H1 (cell line): Measurements from ENCODE around the gene CEP97. TPM values are rescaled to one million over a fixed set of nuclear protein-coding genes. Genes with fewer than 3 reads are reported as not detected.

Experiments used
- CTCF ChIA-PET: fragments of 300-600 bp; sonication (Branson Sonifier 250); formaldehyde crosslinking; loops from one replicate; lab custom pipeline; 2021; ENCODE audit not compliant: partially characterized antibody; lab: Charles Lee
- POLR2A ChIA-PET: fragments of 300-600 bp; sonication (Branson Sonifier 250); formaldehyde crosslinking; loops from one replicate; lab custom pipeline; 2021; ENCODE audit warnings: inconsistent platforms; ENCODE audit not compliant: partially characterized antibody; lab: Charles Lee
- DNase-seq, 2 experiments: peaks; one replicate each; pipeline versions ENCODE4 v3.0.0 to v3.0.0-alpha.2; 2010 to 2022; ENCODE audit warnings: low spot score in 2 of 2, low read depth in 1 of 2, mixed read lengths in 1 of 2
- FAIRE-seq: peaks from 2 replicates; lab custom pipeline; 2011; peaks lifted over from hg19 to GRCh38; lab: Jason Lieb, UNC
- H2AFZ ChIP-seq: 2 replicates; pipeline ENCODE4 v1.8.1; 2012; ENCODE audit warnings: low read length, inconsistent platforms
- H2AK5ac ChIP-seq: 2 replicates; pipeline ENCODE4 v1.6.1; 2013; ENCODE audit warnings: low read depth, low read length
- H2BK120ac ChIP-seq: replicated peaks from 2 replicates; pipeline ENCODE3; 2013; ENCODE audit warnings: low read depth, low read length, inconsistent platforms
- H2BK12ac ChIP-seq: 2 replicates; pipeline ENCODE4 v1.6.1; 2013; ENCODE audit warnings: low read depth, low read length
- H2BK15ac ChIP-seq: 2 replicates; pipeline ENCODE4 v1.6.1; 2013; ENCODE audit warnings: low read length
- H2BK20ac ChIP-seq: 2 replicates; pipeline ENCODE4 v1.6.1; 2013; ENCODE audit warnings: low read length
- H2BK5ac ChIP-seq: 2 replicates; pipeline ENCODE4 v1.6.1; 2013; ENCODE audit warnings: low read depth, low read length
- H3K14ac ChIP-seq: 2 replicates; pipeline ENCODE4 v1.6.1; 2013; ENCODE audit warnings: inconsistent platforms; ENCODE audit not compliant: insufficient read length
- H3K18ac ChIP-seq: 2 replicates; pipeline ENCODE4 v1.6.1; 2013; ENCODE audit warnings: low read length; ENCODE audit errors: extremely low read depth
- H3K23ac ChIP-seq: 2 replicates; pipeline ENCODE4 v1.6.1; 2013; ENCODE audit warnings: inconsistent platforms; ENCODE audit not compliant: insufficient read length
- H3K23me2 ChIP-seq: 2 replicates; pipeline ENCODE4 v1.6.1; 2013; ENCODE audit warnings: low read depth, low read length
- H3K27ac ChIP-seq: 2 replicates; pipeline ENCODE4 v1.6.1; 2011; ENCODE audit warnings: low read depth, low read length, inconsistent platforms
- H3K27me3 ChIP-seq, 4 experiments: replicated peaks in 1 of 4; 1 replicate in 1 of 4; 2 replicates in 3 of 4; pipeline versions ENCODE4 v1.6.1 to v1.8.1; 2011 to 2013; ENCODE audit warnings: low read length in 3 of 4, mild to moderate bottlenecking in 3 of 4, inconsistent platforms in 2 of 4, mixed read lengths in 2 of 4, moderate library complexity in 1 of 4; ENCODE audit not compliant: control insufficient read depth in 3 of 4, insufficient read depth in 3 of 4; ENCODE audit errors: extremely low read depth in 1 of 4
- H3K36me3 ChIP-seq, 4 experiments: 2 replicates each; pipeline versions ENCODE4 v1.6.1 to v1.8.1; 2011 to 2013; ENCODE audit warnings: mild to moderate bottlenecking in 4 of 4, low read length in 3 of 4, moderate library complexity in 2 of 4, control low read depth in 1 of 4, inconsistent platforms in 1 of 4; ENCODE audit not compliant: insufficient read depth in 4 of 4, control insufficient read depth in 2 of 4
- H3K4ac ChIP-seq: replicated peaks from 2 replicates; pipeline ENCODE3; 2013; ENCODE audit warnings: low read length, low read depth, mixed read lengths, inconsistent platforms; ENCODE audit not compliant: insufficient read length
- H3K4me1 ChIP-seq, 4 experiments: replicated peaks in 1 of 4; 1 replicate in 1 of 4; 2 replicates in 3 of 4; pipeline versions ENCODE4 v1.6.1 to v1.8.1; 2011 to 2013; ENCODE audit warnings: low read length in 3 of 4, inconsistent platforms in 2 of 4, mixed read lengths in 1 of 4; ENCODE audit not compliant: insufficient read depth in 4 of 4, control insufficient read depth in 3 of 4
- H3K4me2 ChIP-seq, 2 experiments: 2 replicates each; pipeline versions ENCODE4 v1.6.1 to v1.8.1; 2011 to 2013; ENCODE audit warnings: low read depth in 2 of 2, low read length in 2 of 2, control low read depth in 1 of 2, inconsistent platforms in 1 of 2, mild to moderate bottlenecking in 1 of 2; ENCODE audit not compliant: insufficient read depth in 1 of 2
- H3K4me3 ChIP-seq, 4 experiments: fragments of 200-600, 300-600 bp in 1 of 4; sonication (generic), shearing (Covaris generic), sonication (Bioruptor Twin) in 1 of 4; 2 replicates each; pipeline versions ENCODE4 v1.5.1 to v1.8.1; 2011 to 2016; ENCODE audit warnings: low read length in 4 of 4, low read depth in 3 of 4, control low read depth in 2 of 4, inconsistent platforms in 2 of 4, mild to moderate bottlenecking in 2 of 4, mixed read lengths in 1 of 4, moderate library complexity in 1 of 4; ENCODE audit not compliant: insufficient read depth in 2 of 4; ENCODE audit errors: extremely low read depth in 1 of 4
- H3K56ac ChIP-seq: replicated peaks from 2 replicates; pipeline ENCODE3; 2013; ENCODE audit warnings: low read depth, mild to moderate bottlenecking, mixed read lengths, low read length, inconsistent platforms; ENCODE audit not compliant: insufficient read length
- H3K79me1 ChIP-seq: 2 replicates; pipeline ENCODE4 v1.6.1; 2013; ENCODE audit warnings: low read depth, low read length, control low read depth
- H3K79me2 ChIP-seq, 2 experiments: 2 replicates each; pipeline versions ENCODE4 v1.6.1 to v1.8.1; 2012 to 2013; ENCODE audit warnings: low read length in 2 of 2, mild to moderate bottlenecking in 2 of 2, inconsistent platforms in 1 of 2; ENCODE audit not compliant: insufficient read depth in 2 of 2, control insufficient read depth in 1 of 2
- H3K9ac ChIP-seq, 4 experiments: replicated peaks in 1 of 4; 1 replicate in 1 of 4; 2 replicates in 3 of 4; pipeline versions ENCODE4 v1.6.1 to v1.8.1; 2011 to 2013; ENCODE audit warnings: low read depth in 3 of 4, low read length in 3 of 4, control low read depth in 2 of 4, mild to moderate bottlenecking in 2 of 4, moderate library complexity in 2 of 4, inconsistent platforms in 1 of 4; ENCODE audit errors: extremely low read depth in 1 of 4
- H3K9me3 ChIP-seq, 2 experiments: 2 replicates each; pipeline versions ENCODE4 v1.6.1 to v1.8.1; 2012 to 2013; ENCODE audit warnings: mild to moderate bottlenecking in 2 of 2, moderate library complexity in 2 of 2, control low read depth in 1 of 2, inconsistent platforms in 1 of 2, low read depth in 1 of 2, low read length in 1 of 2, mixed read lengths in 1 of 2; ENCODE audit not compliant: insufficient read depth in 2 of 2
- H4K20me1 ChIP-seq, 2 experiments: replicated peaks in 1 of 2; 2 replicates each; pipeline versions ENCODE3 to v1.8.1; 2011 to 2013; ENCODE audit warnings: inconsistent platforms in 2 of 2, low read length in 2 of 2, mild to moderate bottlenecking in 1 of 2; ENCODE audit not compliant: insufficient read depth in 2 of 2, control insufficient read depth in 1 of 2
- H4K5ac ChIP-seq: 2 replicates; pipeline ENCODE4 v1.6.1; 2013; ENCODE audit warnings: low read length, low read depth, mixed read lengths, inconsistent platforms; ENCODE audit not compliant: insufficient read length
- H4K8ac ChIP-seq: 2 replicates; pipeline ENCODE4 v1.8.0; 2013; ENCODE audit warnings: mild to moderate bottlenecking, moderate library complexity, low read length, inconsistent platforms; ENCODE audit not compliant: insufficient read depth; ENCODE audit errors: extremely low read depth
- H4K91ac ChIP-seq: replicated peaks from 2 replicates; pipeline ENCODE3; 2013; ENCODE audit warnings: low read length, mixed read lengths, inconsistent platforms; ENCODE audit not compliant: insufficient read length
- BCL11A ChIP-seq, 2 experiments: IDR thresholded peaks; one replicate each; pipeline ENCODE4 v1.6.1; 2011; ENCODE audit warnings: low read depth in 2 of 2, low read length in 2 of 2, mild to moderate bottlenecking in 2 of 2
- CEBPB ChIP-seq: IDR thresholded peaks from 2 replicates; pipeline ENCODE4 v1.6.1; 2012; ENCODE audit warnings: low read depth, low read length
- PHF8 ChIP-seq: fragments of 200-600 bp; sonication (generic); conservative IDR thresholded peaks from 2 replicates; pipeline ENCODE4 v1.7.1; 2012; ENCODE audit warnings: low read depth, mild to moderate bottlenecking, inconsistent platforms, low read length, moderate library complexity
- POU5F1 ChIP-seq: IDR thresholded peaks from 2 replicates; pipeline ENCODE4 v1.6.1; 2011; ENCODE audit warnings: low read depth, mild to moderate bottlenecking, low read length, moderate library complexity
- RXRA ChIP-seq: IDR thresholded peaks from 2 replicates; pipeline ENCODE4 v1.6.1; 2011; ENCODE audit warnings: low read depth, mild to moderate bottlenecking, low read length, moderate library complexity; ENCODE audit not compliant: insufficient read depth
- SAP30 ChIP-seq: fragments of 300-600 bp; sonication (generic); IDR thresholded peaks from 2 replicates; pipeline ENCODE4 v1.7.1; 2012; ENCODE audit warnings: low read length, moderate library complexity, mild to moderate bottlenecking, inconsistent platforms; ENCODE audit not compliant: insufficient read depth, insufficient replicate concordance
- WGBS, 2 experiments: shearing (Covaris generic) in 1 of 2; methylation state at CpG; one replicate each; pipeline versions ENCODE4 v1.1.6 to v1.1.7; 2013 to 2015; ENCODE audit warnings: low lambda C conversion rate in 2 of 2, mixed read lengths in 2 of 2, inconsistent platforms in 1 of 2, low coverage in 1 of 2, missing lambda C conversion rate in 1 of 2; ENCODE audit not compliant: insufficient replicate concordance in 2 of 2, insufficient coverage in 1 of 2, insufficient read length in 1 of 2; ENCODE audit errors: extremely low coverage in 1 of 2, missing lambda C conversion rate in 1 of 2; 5-methylcytosine and 5-hydroxymethylcytosine counted together
- polyA plus RNA-seq, 7 experiments: library from polyadenylated mRNA; depleted of rRNA in 3 of 7; stranded (reverse) in 5 of 7; unstranded in 2 of 7; fragments of >200 nt in 5 of 7; fragments of 200-250 nt in 2 of 7; gene quantifications; 1 replicate in 5 of 7; 2 replicates in 1 of 7; 4 replicates in 1 of 7; pipeline versions ENCODE4 v1.2.1 to v1.2.3, GENCODE V29; 2011 to 2013; ENCODE audit warnings: missing spikeins in 2 of 7, mixed read lengths in 2 of 7
- total RNA-seq: library from RNA; stranded (reverse); fragmentation: NEBNext Ultra II Directional; extraction: Animal tissue kit (Norgen Biotek cat#: 25700); gene quantifications from 2 replicates; pipeline ENCODE4 v1.2.1, GENCODE V29; 2021

Gene CEP97
- total and polyA plus RNA-seq, 2 of the 8 experiments (the other 6 are each of a cell fraction or from before 2014, with no cell fraction given): 1.6 to 13.2 TPM

DNA sequence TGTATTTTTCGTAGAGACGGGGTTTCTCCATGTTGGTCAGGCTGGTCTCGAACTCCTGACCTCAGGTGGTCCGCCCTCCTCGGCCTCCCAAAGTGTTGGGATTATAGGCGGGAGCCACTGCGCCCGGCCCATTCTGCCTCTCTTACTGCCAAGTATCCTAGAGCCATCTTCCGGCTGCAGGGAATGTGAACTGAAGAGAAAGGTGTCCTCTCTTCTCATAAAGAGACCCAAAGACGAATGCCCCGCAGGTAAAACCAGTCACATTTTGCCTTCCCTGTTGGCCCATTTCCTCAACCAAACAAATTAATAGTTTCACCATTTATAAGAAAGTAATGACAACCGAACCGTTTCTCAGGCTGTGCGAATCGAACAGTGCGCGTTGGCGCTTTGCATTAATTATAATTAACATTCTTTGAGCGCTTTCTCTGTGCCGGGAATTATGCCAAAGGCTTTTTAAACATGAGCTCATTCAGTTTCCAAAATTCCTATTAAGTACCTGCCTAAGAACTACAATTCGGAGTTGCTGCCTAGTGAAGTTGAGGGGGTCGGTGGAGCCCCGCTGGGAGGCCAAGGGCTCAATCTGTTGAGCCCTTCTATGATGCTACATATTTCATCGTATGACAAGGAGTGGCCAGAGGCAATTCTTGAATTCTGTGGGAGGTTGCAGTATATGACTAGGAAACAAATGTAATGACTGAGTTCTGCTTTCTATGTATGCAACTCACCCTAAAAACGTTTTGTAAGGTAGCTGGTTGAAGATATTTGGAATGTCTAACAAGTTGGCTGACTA lies 37.1 kb upstream of the CEP97 start:
- CTCF ChIA-PET: interaction anchor here (1.5 to 3.8 kb wide), 2 partner anchors 11 to 20 kb away, joined by 4 to 29 read pairs; partner anchors contain the start of gene ZBTB11
- FAIRE-seq: no peak
- H3K9ac ChIP-seq: peak overlapping the region in 1 of 4 experiments; percentile 21; a peak in 1 of 7 replicates

More for the DNA sequence above, 37.1 kb upstream of the CEP97 start:
- Histone ChIP-seq H3K27me3 (no peaks in the 10 kb centered on the region), H3K9me3 (no peaks in the 10 kb centered on the region), H3K79me1 (0 out of 2 replicates have a peak, but pooled peaks cover 3% of the 10 kb centered on the region), H4K5ac (no peak overlapping the region), H3K4me1 (peaks cover 0 to 4% (median 3%) of the 10 kb centered on the region in 4 experiments; a peak in 4 of 7 replicates), H3K36me3 (peaks cover 8 to 37% (median 30%) of the 10 kb centered on the region in 4 experiments), H3K23me2 (peaks cover 4% of the 10 kb centered on the region), H3K79me2 (peaks cover 9 to 33% of the 10 kb centered on the region in 2 experiments), H2BK20ac (no peak overlapping the region), H3K4me3 (peak overlapping the region; percentile 10 to 99 (median 91); a peak in 5 of 8 replicates), H2BK12ac (no peak overlapping the region), H3K4me2 (peak overlapping the region; percentile 80 to 88), H2BK120ac (no peak overlapping the region), H3K23ac (no peak overlapping the region), H3K56ac (no peak overlapping the region), H4K8ac (no peak overlapping the region), H2AK5ac (no peak overlapping the region), H2BK5ac (no peak overlapping the region), H2BK15ac (no peak overlapping the region), H3K18ac (no peak overlapping the region), H3K4ac (no peak overlapping the region), H3K27ac (0 out of 2 replicates have a peak overlapping the region, but pooled peaks have one; percentile 14), H2AFZ (no peak overlapping the region), H3K14ac (no peak overlapping the region), H4K20me1 (peaks cover 5 to 7% of the 10 kb centered on the region in 2 experiments), H4K91ac (no peak overlapping the region)
- POLR2A ChIA-PET: interaction anchor here (0.8 to 12.8 kb wide), 13 partner anchors 13 to 162 kb away, joined by 3 to 308 read pairs (median 4); partner anchors contain the start of genes CEP97, NFKBIZ, PCNP and TRMT10C
- WGBS, 2 experiments: 89% methylated on average over 21 of the region's 25 CpGs; no CpG with 5 or more reads in 1 of the 2 experiments
- TF ChIP-seq PHF8 (no peak), POU5F1 (no peak), RXRA (no peak), SAP30 (peak; percentile 23), BCL11A (IDR thresholded peaks at IDR 0.05; ENCODE audit: low read depth in 2 of 2, low read length in 2 of 2) (no peak), CEBPB (no peak)
- no peak for DNase-seq
